Measurements from ENCODE around the gene ANO4.
"Not testable (repeated sequence)": the region's sequence is repeated elsewhere in the genome, so short reads cannot be mapped to it uniquely, and the experiment has no call there.

ANO4 gene

DNA sequence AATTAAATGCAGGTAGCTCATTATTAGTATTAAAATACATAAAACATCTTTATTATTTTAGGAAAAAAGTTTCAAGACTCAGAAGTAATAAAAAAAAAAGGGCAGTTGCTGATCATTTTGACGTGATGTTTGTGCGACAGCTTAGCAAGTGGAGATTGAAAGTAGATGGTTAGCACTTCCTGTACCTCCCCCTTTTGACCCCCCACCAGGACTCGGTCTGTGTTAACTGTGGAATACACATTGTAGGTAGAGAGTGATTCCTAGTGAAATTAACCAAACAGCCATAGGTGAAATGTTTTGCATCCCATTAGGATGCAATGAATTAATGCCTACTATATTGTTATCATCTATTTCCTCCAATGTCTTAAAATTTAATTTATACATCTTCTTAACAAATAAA, 294.7 kb downstream of the ANO4 start:
- Histone ChIP-seq H3K27ac (ENCODE audit: low read depth, low read length) (no peak overlapping the region), H3K27me3 (ENCODE audit: insufficient read depth, low read length) (no peaks in the 10 kb centered on the region), H3K36me3 (ENCODE audit: insufficient read depth, low read length) (no peaks in the 10 kb centered on the region), H3K9ac (ENCODE audit: low read depth, low read length) (no peak overlapping the region), H3K4me1 (ENCODE audit: insufficient read depth, low read length) (peaks cover 4% of the 10 kb centered on the region), H3K9me3 (ENCODE audit: insufficient read depth, low read depth, low read length) (no peaks in the 10 kb centered on the region), H3K4me3 (ENCODE audit: low read length) (no peak overlapping the region)
- WGBS = 78% methylated on average over 2 of the region's 3 CpGs

DNA sequence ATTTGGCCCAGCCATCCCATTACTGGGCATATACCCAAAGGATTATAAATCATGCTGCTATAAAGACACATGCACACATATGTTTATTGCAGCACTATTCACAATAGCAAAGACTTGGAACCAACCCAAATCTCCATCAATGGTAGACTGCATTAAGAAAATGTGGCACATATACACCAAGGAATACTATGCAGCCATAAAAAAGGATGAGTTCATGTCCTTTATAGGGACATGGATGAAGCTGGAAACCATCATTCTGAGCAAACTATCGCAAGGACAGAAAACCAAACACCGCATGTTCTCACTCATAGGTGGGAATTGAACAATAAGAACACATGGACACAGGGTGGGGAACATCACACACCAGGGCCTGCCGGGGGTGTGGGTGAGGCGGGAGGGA, 295.6 kb downstream of the ANO4 start:
- not testable (repeated sequence) for H3K9me3 ChIP-seq (ENCODE audit: insufficient read depth, low read depth, low read length)
- WGBS = 100% methylated on average over 3 of the region's 4 CpGs

DNA sequence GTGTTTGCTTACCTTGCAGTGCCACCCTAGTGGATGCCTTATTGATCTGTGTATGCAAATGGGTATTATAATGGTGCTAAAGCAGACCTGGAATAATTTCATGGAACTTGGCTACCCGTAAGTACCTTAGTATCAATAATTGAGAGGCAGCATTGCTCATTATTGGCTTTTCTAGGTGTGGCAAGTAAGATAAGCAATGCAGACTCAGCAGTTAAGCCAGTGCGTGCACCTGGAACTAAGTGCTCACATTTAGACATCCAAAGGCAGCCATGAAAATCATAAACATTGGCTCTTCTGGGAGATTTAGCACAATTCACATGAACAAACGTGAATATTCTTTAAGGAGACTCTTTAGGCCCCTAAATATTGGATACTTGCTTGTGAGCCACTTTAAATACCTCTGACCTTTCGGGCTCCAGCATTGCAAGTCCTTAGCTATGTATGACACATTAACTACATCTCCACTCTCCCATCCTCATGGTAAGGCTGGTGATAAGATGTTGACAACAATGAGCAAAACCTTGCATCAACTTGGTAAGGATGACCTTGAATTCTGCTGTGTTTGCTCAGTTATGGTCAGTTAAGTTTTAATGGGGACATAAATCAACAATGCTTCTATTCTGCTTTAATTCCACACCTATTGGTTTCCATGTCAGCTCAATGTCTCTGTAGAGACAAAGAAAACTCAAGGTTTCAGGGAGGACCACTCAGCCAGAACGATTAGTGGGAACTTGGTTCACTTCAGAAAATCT, 303.4 kb downstream of the ANO4 start:
- Histone ChIP-seq H3K9me3 (ENCODE audit: insufficient read depth, low read depth, low read length) (no peaks in the 10 kb centered on the region), H3K27ac (ENCODE audit: low read depth, low read length) (no peak overlapping the region), H3K4me1 (ENCODE audit: insufficient read depth, low read length) (no peaks in the 10 kb centered on the region), H3K4me3 (ENCODE audit: low read length) (no peak overlapping the region), H3K27me3 (ENCODE audit: insufficient read depth, low read length) (no peaks in the 10 kb centered on the region), H3K36me3 (ENCODE audit: insufficient read depth, low read length) (no peaks in the 10 kb centered on the region), H3K9ac (ENCODE audit: low read depth, low read length) (no peak overlapping the region)
- WGBS = 91% methylated on average over 5 of the region's 5 CpGs

More for the DNA sequence above, 295.6 kb downstream of the ANO4 start:
- not testable (repeated sequence) for H3K36me3 ChIP-seq (ENCODE audit: insufficient read depth, low read length); H3K27ac ChIP-seq (ENCODE audit: low read depth, low read length); H3K4me3 ChIP-seq (ENCODE audit: low read length); H3K9ac ChIP-seq (ENCODE audit: low read depth, low read length); H3K27me3 ChIP-seq (ENCODE audit: insufficient read depth, low read length); H3K4me1 ChIP-seq (ENCODE audit: insufficient read depth, low read length)

DNA sequence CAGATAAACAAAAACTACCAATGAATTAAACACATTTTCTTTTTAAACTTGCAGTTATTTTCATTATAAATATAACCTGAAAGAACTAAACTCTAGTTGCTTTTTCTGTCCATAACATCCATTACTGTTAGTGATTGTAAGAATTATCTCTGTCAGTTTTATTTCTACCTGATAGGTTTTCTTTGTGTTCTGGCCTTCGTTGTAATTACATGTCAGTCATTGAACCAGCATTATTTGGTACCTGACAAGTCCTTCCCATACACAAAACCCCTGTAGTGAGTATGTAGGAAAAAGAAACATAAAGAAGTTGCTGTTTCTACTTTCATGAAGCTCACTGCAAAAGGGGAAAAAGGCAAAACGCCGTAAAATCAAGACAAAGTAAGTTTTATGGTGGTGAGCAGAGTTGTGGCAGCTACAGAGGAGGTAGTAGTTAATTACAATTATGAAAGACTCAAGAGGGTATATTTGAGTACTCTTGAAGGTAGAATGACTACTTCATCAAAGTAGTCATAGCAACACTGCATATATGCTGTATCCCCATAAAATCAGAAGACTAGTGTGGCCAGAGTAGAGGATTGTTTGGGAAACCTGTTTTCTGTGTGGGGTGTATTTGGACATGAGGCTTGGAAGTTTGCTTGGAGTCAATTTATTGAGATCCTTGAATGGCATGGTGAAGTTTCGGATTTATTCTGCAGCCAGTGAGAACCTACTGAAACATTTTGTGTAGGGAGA, 312.6 kb downstream of the ANO4 start:
- H3K27ac ChIP-seq (ENCODE audit: low read depth, low read length) = no peak overlapping the region
- no peak overlapping the region for H3K9ac ChIP-seq (ENCODE audit: low read depth, low read length)
- no peaks in the 10 kb centered on the region for H3K27me3 ChIP-seq (ENCODE audit: insufficient read depth, low read length)
- no peaks in the 10 kb centered on the region for H3K9me3 ChIP-seq (ENCODE audit: insufficient read depth, low read depth, low read length)
- WGBS = 92% methylated on average over 3 of the region's 4 CpGs
- no peaks in the 10 kb centered on the region for H3K4me1 ChIP-seq (ENCODE audit: insufficient read depth, low read length)
- H3K36me3 ChIP-seq (ENCODE audit: insufficient read depth, low read length) = no peaks in the 10 kb centered on the region
- no peak overlapping the region for H3K4me3 ChIP-seq (ENCODE audit: low read length)

DNA sequence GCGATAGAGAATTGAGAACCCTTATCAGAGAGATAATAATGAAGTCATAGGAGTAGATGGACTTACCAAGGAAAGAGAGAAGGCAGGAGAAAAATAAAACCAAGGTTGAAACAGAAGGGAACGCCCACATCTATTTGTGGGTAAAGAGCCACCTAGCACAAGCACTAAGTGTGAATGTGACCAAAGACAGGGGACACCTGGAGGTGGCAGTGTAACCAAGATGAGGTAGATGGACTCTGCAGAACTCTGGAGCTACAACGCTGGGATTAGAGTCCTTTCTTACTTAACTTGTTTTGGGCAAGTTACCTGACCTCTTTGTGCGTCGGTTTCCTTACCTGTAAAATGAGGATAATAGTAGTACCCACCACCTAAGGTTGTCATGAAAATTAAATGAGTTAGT, 313.6 kb downstream of the ANO4 start:
- H3K4me3 ChIP-seq (ENCODE audit: low read length) = no peak overlapping the region
- no peak overlapping the region for H3K27ac ChIP-seq (ENCODE audit: low read depth, low read length)
- no peaks in the 10 kb centered on the region for H3K27me3 ChIP-seq (ENCODE audit: insufficient read depth, low read length)
- H3K4me1 ChIP-seq (ENCODE audit: insufficient read depth, low read length) = no peaks in the 10 kb centered on the region
- H3K36me3 ChIP-seq (ENCODE audit: insufficient read depth, low read length) = no peaks in the 10 kb centered on the region
- WGBS = 97% methylated on average over 5 of the region's 5 CpGs
- H3K9me3 ChIP-seq (ENCODE audit: insufficient read depth, low read depth, low read length) = no peaks in the 10 kb centered on the region
- no peak overlapping the region for H3K9ac ChIP-seq (ENCODE audit: low read depth, low read length)

DNA sequence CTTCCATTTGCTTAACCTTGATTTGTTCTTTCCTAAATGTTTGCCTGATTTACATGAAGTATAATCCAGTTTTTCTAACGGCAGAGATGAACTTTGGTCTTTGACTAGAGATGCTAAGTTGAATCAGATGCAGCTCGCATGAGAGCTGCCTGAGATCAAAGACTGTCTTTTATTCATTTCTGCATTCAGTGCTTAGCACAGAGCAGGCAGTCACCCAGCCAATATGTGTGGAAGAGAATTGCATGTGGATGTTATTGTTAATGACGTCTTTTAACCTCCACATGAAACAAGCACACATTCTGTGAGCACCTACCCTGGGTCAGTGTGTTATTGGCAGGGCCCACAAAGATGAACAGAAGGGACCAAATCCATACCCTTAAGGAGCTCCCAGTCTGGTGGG, 316.3 kb downstream of the ANO4 start:
- H3K36me3 ChIP-seq (ENCODE audit: insufficient read depth, low read length) = no peaks in the 10 kb centered on the region
- no peaks in the 10 kb centered on the region for H3K4me1 ChIP-seq (ENCODE audit: insufficient read depth, low read length)
- H3K9me3 ChIP-seq (ENCODE audit: insufficient read depth, low read depth, low read length) = no peaks in the 10 kb centered on the region
- 93% methylated on average over 2 of the region's 3 CpGs for WGBS
- H3K4me3 ChIP-seq (ENCODE audit: low read length) = no peak overlapping the region
- no peak overlapping the region for H3K27ac ChIP-seq (ENCODE audit: low read depth, low read length)
- H3K9ac ChIP-seq (ENCODE audit: low read depth, low read length) = no peak overlapping the region
- H3K27me3 ChIP-seq (ENCODE audit: insufficient read depth, low read length) = no peaks in the 10 kb centered on the region

DNA sequence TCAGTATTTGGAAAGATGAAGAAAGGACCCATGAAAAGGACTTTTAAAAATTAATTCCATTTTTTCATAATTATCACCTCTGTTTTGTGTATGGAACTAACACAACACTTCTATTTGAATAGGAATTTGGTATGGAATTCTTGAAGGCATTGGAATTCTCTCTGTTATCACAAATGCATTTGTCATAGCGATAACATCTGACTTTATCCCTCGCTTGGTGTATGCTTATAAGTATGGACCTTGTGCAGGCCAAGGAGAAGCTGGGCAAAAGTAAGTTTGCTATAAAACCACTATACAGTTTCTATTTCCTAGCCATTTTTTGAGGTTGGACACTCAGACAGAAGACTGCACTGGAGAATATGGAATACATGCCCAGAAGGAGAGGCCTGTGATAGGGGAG, 316.9 kb downstream of the ANO4 start:
- H3K9me3 ChIP-seq (ENCODE audit: insufficient read depth, low read depth, low read length) = no peaks in the 10 kb centered on the region
- H3K27ac ChIP-seq (ENCODE audit: low read depth, low read length) = no peak overlapping the region
- H3K9ac ChIP-seq (ENCODE audit: low read depth, low read length) = no peak overlapping the region
- H3K4me3 ChIP-seq (ENCODE audit: low read length) = no peak overlapping the region
- H3K4me1 ChIP-seq (ENCODE audit: insufficient read depth, low read length) = no peaks in the 10 kb centered on the region
- WGBS = 100% methylated on average over 1 of the region's 2 CpGs
- H3K27me3 ChIP-seq (ENCODE audit: insufficient read depth, low read length) = no peaks in the 10 kb centered on the region
- H3K36me3 ChIP-seq (ENCODE audit: insufficient read depth, low read length) = no peaks in the 10 kb centered on the region

DNA sequence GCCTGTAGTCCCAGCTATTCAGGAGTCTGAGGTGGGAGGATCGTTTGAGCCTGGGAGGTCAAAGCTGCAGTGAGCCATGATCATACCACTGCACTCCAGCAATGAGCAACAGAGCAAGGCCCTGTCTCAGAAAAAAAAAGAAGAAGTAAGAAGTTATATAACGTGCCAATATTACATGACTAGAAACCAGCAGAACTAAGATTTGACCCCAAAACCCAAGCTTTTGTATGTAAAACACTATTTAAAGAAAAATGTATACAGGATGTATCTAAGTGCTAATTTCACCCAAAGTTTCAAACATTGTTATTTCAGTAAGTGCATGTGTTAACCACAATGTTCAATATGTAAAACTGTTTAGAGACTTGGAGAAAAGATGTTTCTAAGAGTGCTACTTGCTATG, 320.8 kb downstream of the ANO4 start:
- 84% methylated on average over 2 of the region's 2 CpGs for WGBS

DNA sequence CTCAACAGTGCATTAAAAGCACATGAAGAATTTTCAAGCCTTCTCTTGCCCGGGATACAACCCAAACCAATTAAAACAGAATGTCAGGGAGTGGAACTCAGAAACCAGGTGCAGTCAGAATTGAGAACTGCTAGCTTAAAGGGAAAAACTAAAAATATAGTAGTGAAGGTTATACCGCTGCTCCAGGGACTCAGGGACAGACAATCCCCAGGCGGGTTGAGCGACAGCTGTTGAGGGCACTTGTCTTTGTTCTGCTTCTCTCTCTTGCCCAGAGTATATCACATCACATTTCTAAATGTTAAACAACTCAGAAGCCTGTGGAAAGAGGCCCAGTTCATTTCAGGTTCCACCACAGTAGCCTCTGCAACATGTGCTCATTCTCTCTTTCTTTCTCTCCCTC, 322.3 kb downstream of the ANO4 start:
- Histone ChIP-seq H3K4me1 (ENCODE audit: insufficient read depth, low read length) (no peaks in the 10 kb centered on the region), H3K9me3 (ENCODE audit: insufficient read depth, low read depth, low read length) (no peaks in the 10 kb centered on the region), H3K36me3 (ENCODE audit: insufficient read depth, low read length) (no peaks in the 10 kb centered on the region), H3K4me3 (ENCODE audit: low read length) (no peak overlapping the region), H3K9ac (ENCODE audit: low read depth, low read length) (no peak overlapping the region), H3K27ac (ENCODE audit: low read depth, low read length) (no peak overlapping the region), H3K27me3 (ENCODE audit: insufficient read depth, low read length) (no peaks in the 10 kb centered on the region)
- 95% methylated on average over 4 of the region's 4 CpGs for whole genome bisulfite sequencing

More for the DNA sequence above, 320.8 kb downstream of the ANO4 start:
- Histone ChIP-seq H3K27ac (ENCODE audit: low read depth, low read length) (no peak overlapping the region), H3K27me3 (ENCODE audit: insufficient read depth, low read length) (no peaks in the 10 kb centered on the region), H3K4me3 (ENCODE audit: low read length) (no peak overlapping the region), H3K36me3 (ENCODE audit: insufficient read depth, low read length) (no peaks in the 10 kb centered on the region), H3K9me3 (ENCODE audit: insufficient read depth, low read depth, low read length) (no peaks in the 10 kb centered on the region), H3K9ac (ENCODE audit: low read depth, low read length) (no peak overlapping the region), H3K4me1 (ENCODE audit: insufficient read depth, low read length) (no peaks in the 10 kb centered on the region)

DNA sequence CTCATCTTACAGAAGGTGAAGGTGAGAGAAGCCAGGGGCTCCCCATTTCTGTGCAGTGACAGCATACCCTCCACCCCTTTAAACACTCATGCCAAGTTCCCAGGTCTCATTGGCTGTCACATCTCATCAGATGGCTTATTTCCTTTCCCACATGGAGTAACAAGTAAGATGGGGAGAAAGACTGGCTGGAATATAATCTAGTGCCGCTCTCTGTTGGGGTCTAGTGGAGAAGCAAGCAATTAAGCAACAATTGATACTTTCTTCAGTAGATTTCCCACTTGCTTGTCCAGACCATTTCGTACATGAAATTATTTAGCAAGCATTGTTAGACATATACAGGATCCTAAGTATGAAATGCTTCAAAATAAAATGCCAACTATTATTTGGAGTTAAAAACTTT, 323.3 kb downstream of the ANO4 start:
- 93% methylated on average over 1 of the region's 2 CpGs for WGBS
- Histone ChIP-seq H3K4me3 (ENCODE audit: low read length) (no peak overlapping the region), H3K9ac (ENCODE audit: low read depth, low read length) (no peak overlapping the region), H3K27ac (ENCODE audit: low read depth, low read length) (no peak overlapping the region), H3K36me3 (ENCODE audit: insufficient read depth, low read length) (no peaks in the 10 kb centered on the region), H3K4me1 (ENCODE audit: insufficient read depth, low read length) (no peaks in the 10 kb centered on the region), H3K9me3 (ENCODE audit: insufficient read depth, low read depth, low read length) (no peaks in the 10 kb centered on the region), H3K27me3 (ENCODE audit: insufficient read depth, low read length) (no peaks in the 10 kb centered on the region)

DNA sequence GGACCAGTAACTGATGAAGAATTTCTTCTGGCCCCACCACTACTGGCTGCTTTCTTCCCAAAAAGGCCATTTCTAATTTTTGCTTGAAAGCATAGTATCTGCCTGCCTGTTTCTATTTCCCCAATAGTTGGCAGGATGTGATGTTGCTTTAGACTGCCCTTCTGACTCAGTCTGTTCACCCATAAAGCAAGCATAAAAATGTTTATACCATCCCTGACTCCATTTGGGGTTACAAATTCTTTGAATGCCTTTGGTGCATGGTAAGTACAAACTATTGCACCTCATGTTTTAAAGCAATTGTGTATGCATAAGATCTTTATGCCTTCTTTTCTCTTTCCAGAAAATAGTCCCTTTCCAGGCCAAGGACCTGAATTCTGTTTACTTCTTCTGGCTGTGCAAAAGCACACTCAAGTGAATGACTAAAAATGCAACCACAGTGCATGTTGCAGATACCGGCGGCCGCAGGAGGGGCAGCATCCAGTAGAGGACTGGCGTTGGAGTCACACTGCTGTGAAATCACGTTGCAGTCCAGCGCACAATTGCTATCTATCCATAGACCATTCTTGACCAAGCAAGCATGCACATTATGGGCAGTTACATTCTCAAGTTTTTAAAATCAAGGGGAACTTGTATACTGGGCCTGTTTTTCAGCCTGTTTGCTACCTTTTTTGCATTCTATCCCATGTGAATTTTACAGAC, 333.1 kb downstream of the ANO4 start:
- WGBS = 95% methylated on average over 6 of the region's 6 CpGs
- H3K27me3 ChIP-seq (ENCODE audit: insufficient read depth, low read length) = no peaks in the 10 kb centered on the region
- no peaks in the 10 kb centered on the region for H3K4me1 ChIP-seq (ENCODE audit: insufficient read depth, low read length)
- H3K9ac ChIP-seq (ENCODE audit: low read depth, low read length) = no peak overlapping the region
- H3K36me3 ChIP-seq (ENCODE audit: insufficient read depth, low read length) = no peaks in the 10 kb centered on the region
- no peak overlapping the region for H3K27ac ChIP-seq (ENCODE audit: low read depth, low read length)
- no peak overlapping the region for H3K4me3 ChIP-seq (ENCODE audit: low read length)
- H3K9me3 ChIP-seq (ENCODE audit: insufficient read depth, low read depth, low read length) = no peaks in the 10 kb centered on the region
